GM23338 (cell line): ENCODE data around the gene RGS2. TPM values are rescaled to one million over a fixed set of nuclear protein-coding genes. Genes with fewer than 3 reads are reported as not detected.

Experiments
- ATAC-seq: fragments of 200-7000 bp; cut with Tn5 transposase; 3 replicates; pipeline ENCODE4 v1.9.1; 2020
- DNase-seq: peaks from one replicate; pipeline ENCODE4 v3.0.0-alpha.2; 2015; ENCODE audit warnings: low spot score
- H2AFZ ChIP-seq: fragments of 200-600 bp; sonication (generic); 2 replicates; pipeline ENCODE4 v1.8.0; 2016; ENCODE audit warnings: antibody characterized with exemption, mild to moderate bottlenecking, moderate library complexity
- H3F3A ChIP-seq: fragments of 200-600 bp; sonication (generic); replicated peaks from 2 replicates; pipeline ENCODE4 v1.8.0; 2017; ENCODE audit warnings: antibody characterized with exemption, mixed run types, low read depth
- H3K27ac ChIP-seq: fragments of 200-600 bp; sonication (generic); 2 replicates; pipeline ENCODE4 v1.6.1; 2016; ENCODE audit warnings: low read depth
- H3K27me3 ChIP-seq: fragments of 200-600 bp; sonication (generic); 2 replicates; pipeline ENCODE4 v1.8.0; 2016; ENCODE audit warnings: mild to moderate bottlenecking, mixed run types, moderate library complexity; ENCODE audit not compliant: insufficient read depth
- H3K36me3 ChIP-seq: fragments of 200-600 bp; sonication (generic); 2 replicates; pipeline ENCODE4 v1.8.0; 2016; ENCODE audit warnings: mild to moderate bottlenecking; ENCODE audit not compliant: insufficient read depth
- H3K4me1 ChIP-seq: fragments of 200-600 bp; sonication (generic); 2 replicates; pipeline ENCODE4 v1.8.0; 2016; ENCODE audit warnings: mild to moderate bottlenecking, moderate library complexity; ENCODE audit not compliant: insufficient read depth
- H3K4me2 ChIP-seq: fragments of 200-600 bp; sonication (generic); 2 replicates; pipeline ENCODE4 v1.7.1; 2017; ENCODE audit warnings: mixed run types
- H3K4me3 ChIP-seq: fragments of 200-600 bp; sonication (generic); 2 replicates; pipeline ENCODE4 v1.6.1; 2016; ENCODE audit warnings: mixed run types
- H3K79me2 ChIP-seq: fragments of 200-600 bp; sonication (generic); replicated peaks from 2 replicates; pipeline ENCODE4 v1.8.0; 2017; ENCODE audit warnings: mild to moderate bottlenecking; ENCODE audit not compliant: insufficient read depth
- H3K9me2 ChIP-seq: fragments of 200-600 bp; sonication (generic); 2 replicates; pipeline ENCODE4 v1.8.0; 2017; ENCODE audit not compliant: insufficient read depth
- H4K20me1 ChIP-seq: fragments of 200-600 bp; sonication (generic); replicated peaks from 2 replicates; pipeline ENCODE4 v1.8.0; 2017; ENCODE audit warnings: mild to moderate bottlenecking; ENCODE audit not compliant: insufficient read depth
- H3K27ac Mint-ChIP-seq: 2 replicates; pipeline ENCODE4 v1.8.0; 2020; ENCODE audit warnings: inconsistent platforms, mild to moderate bottlenecking, moderate library complexity, mixed read lengths
- H3K27me3 Mint-ChIP-seq: 3 replicates; pipeline ENCODE4 v1.8.0; 2022; ENCODE audit warnings: low read depth, mild to moderate bottlenecking, moderate library complexity, mixed read lengths, inconsistent platforms; ENCODE audit not compliant: insufficient read depth, poor library complexity
- H3K36me3 Mint-ChIP-seq: 3 replicates; pipeline ENCODE4 v1.8.0; 2021; ENCODE audit warnings: low read depth, mild to moderate bottlenecking, inconsistent platforms, moderate library complexity, mixed read lengths
- H3K4me1 Mint-ChIP-seq: 3 replicates; pipeline ENCODE4 v1.8.0; 2020; ENCODE audit warnings: mild to moderate bottlenecking, inconsistent platforms, mixed read lengths
- H3K4me3 Mint-ChIP-seq: 3 replicates; pipeline ENCODE4 v1.8.0; 2021; ENCODE audit warnings: moderate library complexity, mild to moderate bottlenecking, inconsistent platforms, mixed read lengths
- H3K9me3 Mint-ChIP-seq: 3 replicates; pipeline ENCODE4 v1.8.0; 2020; ENCODE audit warnings: moderate library complexity, mild to moderate bottlenecking, inconsistent platforms, mixed read lengths
- CREB1 ChIP-seq: fragments of 250-450 bp; sonication (Bioruptor Pico); IDR thresholded peaks from 2 replicates; pipeline ENCODE4 v1.5.0; 2020; ENCODE audit warnings: low read depth, mild to moderate bottlenecking, moderate library complexity
- CTCF ChIP-seq, 2 experiments: fragments of 200-600 bp in 1 of 2; sonication (generic) in 1 of 2; conservative IDR thresholded peaks; 2 replicates each; pipeline versions ENCODE4 v1.5.1 to v1.6.1; 2016 to 2017; ENCODE audit warnings: antibody characterized with exemption in 2 of 2, low read depth in 2 of 2, mild to moderate bottlenecking in 2 of 2, moderate library complexity in 1 of 2
- ETS1 ChIP-seq: IDR thresholded peaks from 2 replicates; pipeline ENCODE4 v1.6.1; 2016; ENCODE audit warnings: antibody characterized with exemption
- EZH2 ChIP-seq: fragments of 200-600 bp; sonication (generic); IDR thresholded peaks from one replicate; pipeline ENCODE4 v1.8.0; 2017; ENCODE audit warnings: antibody characterized with exemption, mild to moderate bottlenecking, low read depth; ENCODE audit not compliant: unreplicated experiment
- EZH2phosphoT487 ChIP-seq: fragments of 200-600 bp; sonication (generic); IDR thresholded peaks from one replicate; pipeline ENCODE4 v1.8.1; 2018; ENCODE audit warnings: antibody characterized with exemption; ENCODE audit not compliant: unreplicated experiment
- JUNB ChIP-seq: IDR thresholded peaks from one replicate; pipeline ENCODE4 v1.6.1; 2016; ENCODE audit warnings: antibody characterized with exemption; ENCODE audit not compliant: unreplicated experiment
- NANOG ChIP-seq: IDR thresholded peaks from 2 replicates; pipeline ENCODE4 v1.6.1; 2016; ENCODE audit warnings: antibody characterized with exemption, borderline replicate concordance
- POLR2AphosphoS5 ChIP-seq: IDR thresholded peaks from 2 replicates; pipeline ENCODE4 v1.6.1; 2016; ENCODE audit warnings: antibody characterized with exemption, low read depth
- REST ChIP-seq: IDR thresholded peaks from one replicate; pipeline ENCODE4 v1.6.1; 2018; ENCODE audit warnings: antibody characterized with exemption; ENCODE audit not compliant: unreplicated experiment
- STAT1 ChIP-seq: IDR thresholded peaks from one replicate; pipeline ENCODE4 v1.6.1; 2016; ENCODE audit warnings: antibody characterized with exemption; ENCODE audit not compliant: unreplicated experiment
- ZNF114 ChIP-seq: fragments of 250-450 bp; sonication (Bioruptor Pico); IDR thresholded peaks from 2 replicates; pipeline ENCODE4 v1.5.0; 2020; ENCODE audit warnings: mild to moderate bottlenecking, moderate library complexity
- ZNF331 ChIP-seq: fragments of 250-450 bp; sonication (Bioruptor Pico); IDR thresholded peaks from 2 replicates; pipeline ENCODE4 v1.5.0; 2020; ENCODE audit warnings: low read depth, mild to moderate bottlenecking, moderate library complexity
- ZNF462 ChIP-seq: fragments of 250-450 bp; sonication (Bioruptor Pico); IDR thresholded peaks from 2 replicates; pipeline ENCODE4 v1.5.0; 2020; ENCODE audit warnings: mild to moderate bottlenecking, moderate library complexity
- polyA plus RNA-seq: library from polyadenylated mRNA; unstranded; fragments of >200 nt; fragmentation: Nextera tagmentation; extraction: Ambion mirVana; gene quantifications from 2 replicates; pipeline ENCODE4 v1.2.1, GENCODE V29; 2016
- total RNA-seq: library from RNA; depleted of rRNA; stranded (reverse); fragments of >200 nt; shearing (Covaris generic); gene quantifications from 2 replicates; pipeline ENCODE4 v1.2.3, GENCODE V29; 2014

Gene RGS2
- total and polyA plus RNA-seq, 2 experiments from 2014 or later = 13.8 to 24.8 TPM

GRCh38 chr1:192803501-192803900, 5.3 kb upstream of the RGS2 start:
- peaks cover 11% of the 10 kb centered on the region for H3K4me1 ChIP-seq
- no peak overlapping the region for H3K4me3 Mint-ChIP-seq
- H3K36me3 Mint-ChIP-seq = no peaks in the 10 kb centered on the region
- no peaks in the 10 kb centered on the region for H3K9me3 Mint-ChIP-seq
- H2AFZ ChIP-seq = no peak overlapping the region
- peaks cover 13% of the 10 kb centered on the region for H3K4me1 Mint-ChIP-seq
- peaks cover 13% of the 10 kb centered on the region for H3K27me3 ChIP-seq
- ATAC-seq (no peak), DNase-seq (no peak)
- no peak overlapping the region for H3K4me3 ChIP-seq
- peaks cover 11% of the 10 kb centered on the region for H3K27me3 Mint-ChIP-seq
- TF ChIP-seq EZH2phosphoT487 (no peak), JUNB (no peak), ZNF114 (CRISPR knock-in tag) (no peak), ZNF462 (CRISPR knock-in tag) (no peak), ETS1 (no peak), CTCF (conservative IDR thresholded peaks at IDR 0.05; ENCODE audit: low read depth in 2 of 2) (no peak), ZNF331 (no peak), EZH2 (no peak), CREB1 (CRISPR knock-in tag) (no peak), REST (no peak), NANOG (no peak), STAT1 (no peak), POLR2AphosphoS5 (no peak)
- no peaks in the 10 kb centered on the region; the same call in 1 of the 2 replicates for H3F3A ChIP-seq
- no peaks in the 10 kb centered on the region for H3K79me2 ChIP-seq
- no peaks in the 10 kb centered on the region for H3K36me3 ChIP-seq
- no peak overlapping the region for H3K27ac Mint-ChIP-seq
- no peaks in the 10 kb centered on the region for H4K20me1 ChIP-seq
- H3K27ac ChIP-seq = no peak overlapping the region
- no peaks in the 10 kb centered on the region for H3K9me2 ChIP-seq
- no peak overlapping the region for H3K4me2 ChIP-seq
